GM20431 (cell line): ENCODE measurements around the gene WWOX.

Experiments
- in situ Hi-C: fragments of 300-500 bp; cut with MseI, MboI; formaldehyde crosslinking; loops from one replicate; pipeline ENCODE4 v1.15.0; 2020; ENCODE audit warnings: low sequenced_read_pairs; ENCODE audit not compliant: unreplicated experiment

Gene WWOX

GRCh38 chr16:79066561-79066960 lies 967.1 kb downstream of the WWOX start:
- in situ Hi-C loops = no loop called here

GRCh38 chr16:79067600-79067999 lies 968.1 kb downstream of the WWOX start:
- in situ Hi-C loops = no loop called here

GRCh38 chr16:79069121-79069520 lies 969.7 kb downstream of the WWOX start:
- in situ Hi-C loops = no loop called here

DNA sequence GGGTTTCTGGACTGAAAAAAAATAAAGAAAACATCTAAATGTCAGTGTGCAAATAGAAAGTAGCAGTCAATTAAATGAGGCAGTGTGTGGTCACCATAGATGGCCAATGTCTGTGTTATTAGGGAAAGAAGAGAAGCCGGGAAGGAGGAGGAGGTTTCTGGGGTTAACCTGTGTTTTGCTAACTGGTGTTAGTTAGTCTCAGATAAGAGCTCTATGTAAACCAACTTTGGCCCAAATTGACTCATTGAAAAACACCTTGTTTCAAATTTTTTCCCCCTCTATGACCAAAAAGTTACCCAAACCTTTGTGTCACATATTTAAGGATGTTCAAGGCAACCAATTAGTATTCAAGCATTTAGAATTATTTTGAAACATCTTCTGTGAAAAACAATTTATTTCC lies 970.2 kb downstream of the WWOX start:
- in situ Hi-C loops = no loop called here

GRCh38 chr16:79071424-79071823 lies 972.0 kb downstream of the WWOX start:
- in situ Hi-C loops = no loop called here

DNA sequence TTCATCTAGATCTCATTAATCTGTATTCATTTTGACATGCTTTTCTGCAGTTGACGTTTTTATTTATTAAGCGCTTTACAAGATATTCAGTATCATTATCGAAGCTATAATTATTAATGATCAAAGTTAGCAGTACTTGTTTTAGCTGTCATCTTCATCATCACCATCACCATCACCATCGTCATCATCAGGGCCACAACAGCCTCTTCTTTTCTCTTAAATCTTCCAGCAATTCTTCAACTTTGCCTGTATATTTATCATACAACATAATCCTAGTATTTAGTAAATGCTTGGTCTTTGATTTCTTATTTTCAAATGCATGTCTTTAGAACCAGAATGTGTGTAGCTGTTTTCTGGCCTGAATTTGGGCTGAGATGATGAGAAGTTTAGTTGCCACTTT lies 973.1 kb downstream of the WWOX start:
- in situ Hi-C loops = no loop called here

GRCh38 chr16:79073566-79073965 lies 974.1 kb downstream of the WWOX start:
- in situ Hi-C loops = no loop called here

- in situ Hi-C loops = no loop called here
Measured at GRCh38 chr16:79074541-79074940, 975.1 kb downstream of the WWOX start.

DNA sequence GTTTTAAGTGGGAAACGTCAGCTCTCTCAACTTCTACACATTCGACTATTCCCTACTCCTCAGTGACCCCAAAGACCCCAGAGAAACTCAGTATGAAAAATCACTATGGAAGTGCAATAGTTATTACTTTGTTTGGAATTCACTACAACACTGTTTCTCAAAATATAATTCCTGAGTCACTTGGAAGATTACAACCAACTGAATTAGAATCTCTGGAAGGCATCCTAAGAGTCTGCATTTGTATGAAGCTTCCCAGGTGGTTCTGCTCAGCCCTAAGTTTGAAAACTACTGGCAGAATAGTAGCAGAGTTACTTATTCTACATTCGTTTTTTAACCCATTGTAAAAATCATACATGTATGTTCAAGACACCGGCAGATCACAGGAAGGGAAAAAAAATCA lies 975.5 kb downstream of the WWOX start:
- in situ Hi-C loops = no loop called here

DNA sequence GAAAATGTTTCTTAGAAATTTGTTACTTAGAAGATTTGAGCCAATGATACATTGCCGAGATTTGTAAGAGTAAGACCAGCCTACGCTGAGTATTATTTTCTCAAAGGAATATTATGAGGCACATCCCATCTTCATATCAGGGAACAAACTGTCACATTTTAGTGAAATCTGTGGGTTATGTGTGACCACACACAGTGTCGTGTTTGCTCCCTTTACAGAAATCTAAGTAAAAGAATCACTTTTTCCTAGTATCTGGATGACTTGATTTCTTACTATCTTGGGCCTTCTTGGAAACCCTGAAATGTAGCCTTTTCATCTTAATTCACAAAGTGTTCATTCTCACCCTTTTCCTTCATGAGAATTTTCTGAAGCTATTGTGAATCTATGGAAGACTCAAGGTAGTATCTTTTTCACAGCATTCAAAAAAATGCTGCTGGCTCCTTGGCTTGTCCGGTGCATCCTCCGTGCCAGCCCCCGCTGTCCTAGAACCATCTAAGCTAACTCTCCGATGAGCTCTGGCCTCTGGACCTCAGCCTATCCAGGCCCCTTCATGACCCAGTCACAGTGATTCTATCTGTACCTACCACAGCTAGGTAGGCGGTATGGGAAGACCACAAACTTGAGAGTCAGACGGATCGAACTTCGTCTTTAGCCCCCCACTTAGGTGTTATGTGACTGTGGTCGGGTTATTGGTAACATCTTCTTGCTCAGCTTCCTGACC lies 976.8 kb downstream of the WWOX start:
- in situ Hi-C loops = no loop called here

DNA sequence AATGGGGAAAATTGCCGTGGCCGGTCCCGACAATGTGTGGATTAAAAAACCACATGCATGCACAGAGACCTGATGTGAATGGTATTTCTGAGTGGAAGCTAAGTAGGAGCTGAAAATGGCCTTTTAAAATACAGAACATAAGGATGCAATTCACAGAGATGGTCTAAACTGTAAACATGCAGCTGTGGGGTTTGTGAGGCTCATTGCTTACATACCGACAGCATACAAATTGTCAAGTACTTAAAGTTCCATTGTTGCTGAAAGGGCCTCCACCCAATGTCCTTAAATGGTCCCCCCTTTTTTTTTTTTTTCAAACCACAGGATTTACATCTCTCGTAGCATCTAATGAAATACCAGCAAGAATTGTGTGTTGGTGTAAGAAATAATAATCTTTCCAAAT lies 977.9 kb downstream of the WWOX start:
- in situ Hi-C loops = no loop called here

DNA sequence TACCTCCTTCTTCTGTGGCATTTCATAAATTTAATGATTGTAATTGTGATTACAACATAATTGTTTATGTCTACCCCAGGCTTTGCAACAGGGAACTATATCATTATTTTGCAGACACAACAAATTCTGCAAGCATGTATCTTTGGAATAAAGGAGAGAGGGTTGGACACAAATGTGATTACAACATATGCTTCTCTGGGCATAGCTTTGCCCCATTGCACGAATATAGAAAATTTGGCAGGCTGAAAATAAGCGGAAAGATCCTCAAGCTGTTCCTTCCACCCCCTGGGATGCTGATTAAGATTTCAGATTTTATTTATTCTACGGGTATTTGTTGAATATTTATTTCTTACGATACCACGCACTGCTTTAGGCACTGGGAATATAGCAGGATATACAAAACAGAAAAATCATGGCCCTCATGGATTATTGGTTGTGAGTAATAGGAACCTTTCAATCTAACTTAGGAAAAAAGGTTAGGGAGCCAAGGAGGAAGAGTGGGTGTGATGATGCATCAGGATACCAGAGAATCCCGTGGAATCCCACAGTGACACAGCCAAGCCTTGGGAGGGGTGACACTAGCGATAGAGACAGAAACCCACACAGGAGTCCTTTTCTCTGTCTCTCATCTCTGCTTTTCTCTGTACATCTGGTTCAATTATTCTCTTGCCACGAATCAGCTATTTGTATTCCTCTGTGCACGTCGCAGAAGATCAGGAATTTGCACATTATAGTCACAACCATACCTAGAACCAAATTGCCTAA lies 980.4 kb downstream of the WWOX start:
- in situ Hi-C loops = no loop called here

GRCh38 chr16:79081297-79082066 lies 982.0 kb downstream of the WWOX start:
- in situ Hi-C loops = no loop called here

GRCh38 chr16:79082970-79083369 lies 983.5 kb downstream of the WWOX start:
- in situ Hi-C loops = no loop called here

DNA sequence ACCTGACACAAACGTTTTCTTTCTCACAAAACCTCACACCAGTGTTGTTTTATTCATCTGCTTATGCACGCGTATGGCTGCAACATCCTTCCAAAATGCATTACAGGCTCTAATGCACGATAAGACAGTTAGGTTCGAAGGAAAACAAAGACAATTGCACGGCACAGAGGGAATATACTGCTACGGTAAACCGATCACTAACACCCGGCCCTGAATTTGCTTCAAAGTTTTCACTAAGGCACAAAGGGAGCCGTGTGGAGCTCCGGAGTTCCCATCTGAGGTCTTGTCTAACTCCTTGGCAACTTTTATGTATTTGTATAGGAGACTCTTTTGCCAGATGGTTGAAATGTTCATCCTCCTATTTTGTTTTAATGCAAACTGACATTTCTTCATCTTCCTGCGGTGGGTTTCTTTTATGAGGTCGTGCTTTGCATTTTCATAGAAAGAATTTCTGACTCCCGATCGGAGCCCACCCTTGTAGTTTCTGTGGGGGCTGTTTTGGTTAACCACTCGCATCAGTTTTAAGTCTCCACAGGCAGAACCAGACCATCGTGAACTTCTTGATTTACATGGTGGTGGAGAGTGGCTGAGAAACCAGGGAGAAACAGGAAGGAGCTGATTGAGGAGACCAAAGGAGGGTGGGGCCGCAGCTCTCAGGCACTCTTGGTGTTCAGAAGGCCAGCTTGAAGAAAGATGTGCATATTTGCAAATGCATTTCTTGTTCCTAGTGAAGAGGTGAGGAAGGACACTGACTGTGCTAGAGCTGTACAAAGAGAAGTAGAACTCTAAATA lies 984.2 kb downstream of the WWOX start:
- in situ Hi-C loops = no loop called here

- in situ Hi-C loops = no loop called here
Measured at GRCh38 chr16:79088971-79089370, 989.5 kb downstream of the WWOX start.

DNA sequence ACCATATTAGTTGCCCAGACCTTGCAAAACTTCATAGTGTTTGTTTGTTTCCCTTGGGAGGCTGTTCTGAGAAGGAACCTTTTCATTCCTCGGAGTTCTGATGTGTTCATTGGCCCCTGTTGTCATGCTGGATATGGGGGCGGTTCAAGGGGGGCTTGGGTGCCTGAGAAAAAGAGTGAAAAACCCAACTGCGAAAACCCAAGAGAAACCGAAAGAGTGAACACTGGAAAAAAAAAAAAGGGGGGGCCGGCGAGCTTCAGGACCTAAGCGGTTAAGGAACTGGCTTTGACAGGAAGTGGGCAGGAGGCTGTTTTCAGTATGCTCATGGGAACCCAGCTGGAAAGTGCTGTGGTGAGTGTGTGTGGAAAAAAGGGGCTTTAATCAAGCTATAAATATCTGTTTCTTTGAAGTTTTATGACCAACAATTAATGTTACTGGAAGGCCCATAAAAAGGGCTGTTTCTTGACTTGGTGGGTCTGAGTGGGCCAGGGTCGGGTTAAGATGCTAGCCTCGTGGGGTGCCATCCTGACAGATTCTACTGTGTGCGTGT lies 990.4 kb downstream of the WWOX start:
- in situ Hi-C loops = no loop called here

DNA sequence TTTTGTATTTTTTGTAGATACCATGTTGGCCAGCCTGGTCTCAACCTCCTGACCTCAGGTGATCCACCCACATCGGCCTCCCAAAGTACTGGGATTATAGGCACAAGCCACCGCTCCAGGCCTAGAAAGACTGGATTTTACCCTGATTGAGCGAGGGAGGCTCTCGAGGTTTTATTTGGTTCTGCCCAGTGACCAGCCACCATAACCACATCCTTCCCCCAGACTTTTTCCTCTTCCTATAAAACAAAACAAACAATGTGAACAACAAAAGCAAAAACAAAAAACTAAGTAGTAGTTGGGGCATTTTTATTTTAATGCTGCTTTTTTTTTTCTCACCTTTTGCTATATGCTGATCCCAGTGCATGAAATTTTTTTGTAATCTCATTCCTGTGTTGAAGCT lies 991.5 kb downstream of the WWOX start:
- in situ Hi-C loops = no loop called here

GRCh38 chr16:79092846-79093245 lies 993.4 kb downstream of the WWOX start:
- in situ Hi-C loops = no loop called here

DNA sequence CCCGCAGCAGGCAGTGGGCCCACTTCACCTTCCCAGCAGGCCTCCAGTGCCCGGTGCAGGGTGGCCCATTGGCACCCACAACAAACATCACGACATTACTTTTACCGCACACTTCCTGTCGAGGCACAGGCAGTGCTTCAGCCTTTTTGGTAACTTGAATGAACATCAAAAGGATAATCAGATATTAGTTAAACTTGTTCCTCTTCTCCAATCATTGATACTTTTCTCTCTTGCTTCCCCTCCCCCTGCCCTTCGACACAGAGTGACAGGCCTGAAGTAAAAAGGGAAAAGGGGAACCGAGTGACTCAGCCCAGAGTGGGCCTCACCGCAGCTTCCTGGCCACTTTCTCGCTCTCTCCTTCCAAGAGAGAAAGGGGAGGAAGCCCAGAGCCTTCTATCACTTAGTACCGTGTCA lies 994.1 kb downstream of the WWOX start:
- in situ Hi-C loops = no loop called here
